LNCaP clone FGC (cell line): Measurements from ENCODE around the gene RIMS3.

Experiments used
- DNase-seq: peaks from one replicate; pipeline ENCODE4 v3.0.0-alpha.2; 2011; ENCODE audit warnings: low read depth
- H3K4me3 ChIP-seq: 2 replicates; pipeline ENCODE4 v1.5.1; 2011; ENCODE audit warnings: mild to moderate bottlenecking, low read depth, low read length, control low read depth
- TF ChIP-seq, protein P1 (sequence below): IDR thresholded peaks from 2 replicates; pipeline ENCODE4 v1.5.1; 2012; ENCODE audit warnings: mild to moderate bottlenecking; ENCODE audit not compliant: control insufficient read depth, insufficient read depth; ENCODE audit errors: extremely low read depth

The RIMS3 gene

GRCh38 chr1:40665335-40666171, at the start of gene RIMS3:
Gene RIMS3, minus strand, starts transcription at chr1:40665682. Its CDS starts 23,757 bp downstream, at chr1:40641925.
- DNase-seq, result no peak
- H3K4me3 ChIP-seq, result peak within 1 kb of the TSS; percentile 47
- TF ChIP-seq, protein P1, sequence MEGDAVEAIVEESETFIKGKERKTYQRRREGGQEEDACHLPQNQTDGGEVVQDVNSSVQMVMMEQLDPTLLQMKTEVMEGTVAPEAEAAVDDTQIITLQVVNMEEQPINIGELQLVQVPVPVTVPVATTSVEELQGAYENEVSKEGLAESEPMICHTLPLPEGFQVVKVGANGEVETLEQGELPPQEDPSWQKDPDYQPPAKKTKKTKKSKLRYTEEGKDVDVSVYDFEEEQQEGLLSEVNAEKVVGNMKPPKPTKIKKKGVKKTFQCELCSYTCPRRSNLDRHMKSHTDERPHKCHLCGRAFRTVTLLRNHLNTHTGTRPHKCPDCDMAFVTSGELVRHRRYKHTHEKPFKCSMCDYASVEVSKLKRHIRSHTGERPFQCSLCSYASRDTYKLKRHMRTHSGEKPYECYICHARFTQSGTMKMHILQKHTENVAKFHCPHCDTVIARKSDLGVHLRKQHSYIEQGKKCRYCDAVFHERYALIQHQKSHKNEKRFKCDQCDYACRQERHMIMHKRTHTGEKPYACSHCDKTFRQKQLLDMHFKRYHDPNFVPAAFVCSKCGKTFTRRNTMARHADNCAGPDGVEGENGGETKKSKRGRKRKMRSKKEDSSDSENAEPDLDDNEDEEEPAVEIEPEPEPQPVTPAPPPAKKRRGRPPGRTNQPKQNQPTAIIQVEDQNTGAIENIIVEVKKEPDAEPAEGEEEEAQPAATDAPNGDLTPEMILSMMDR, result peak; percentile 26; the same call in 1 of the 2 replicates

- TF ChIP-seq, protein P1, result no peak
Observed at GRCh38 chr1:40712997-40713396, 47.5 kb upstream of the RIMS3 start.

DNA sequence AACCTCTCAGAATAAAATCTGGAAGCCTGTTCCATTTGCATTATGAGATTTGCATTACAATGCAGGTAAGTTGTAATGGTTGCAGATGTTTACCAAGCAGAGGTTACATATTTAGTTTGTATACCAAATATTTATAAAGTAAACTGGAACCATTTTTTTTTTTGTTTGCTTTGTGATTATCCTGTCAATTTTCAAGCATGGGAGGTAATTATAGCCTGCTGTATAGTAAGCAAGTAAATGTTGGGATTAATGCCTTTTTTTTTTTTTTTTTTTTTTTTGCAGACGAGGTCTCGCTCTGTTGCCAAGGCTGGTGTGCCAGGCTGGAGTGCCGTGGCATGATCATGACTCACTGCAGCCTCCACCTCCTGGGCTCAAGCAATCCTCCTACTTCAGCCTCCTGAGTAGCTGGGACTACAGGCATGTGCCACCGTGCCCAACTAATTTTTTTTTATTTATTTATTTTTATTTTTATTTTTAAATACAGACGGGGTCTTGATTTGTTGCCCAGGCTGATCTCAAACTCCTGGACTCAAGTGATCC, 47.0 kb upstream of the RIMS3 start:
- H3K4me3 ChIP-seq, result no peak overlapping the region
- TF ChIP-seq, protein P1, result no peak
- DNase-seq, result peak; percentile 86

More at GRCh38 chr1:40712997-40713396, 47.5 kb upstream of the RIMS3 start:
- no peak overlapping the region for H3K4me3 ChIP-seq
- no peak for DNase-seq

- TF ChIP-seq, protein P1, result no peak
- no peak for DNase-seq
- no peak overlapping the region for H3K4me3 ChIP-seq
Observed at GRCh38 chr1:40711465-40712404, 46.3 kb upstream of the RIMS3 start.

DNA sequence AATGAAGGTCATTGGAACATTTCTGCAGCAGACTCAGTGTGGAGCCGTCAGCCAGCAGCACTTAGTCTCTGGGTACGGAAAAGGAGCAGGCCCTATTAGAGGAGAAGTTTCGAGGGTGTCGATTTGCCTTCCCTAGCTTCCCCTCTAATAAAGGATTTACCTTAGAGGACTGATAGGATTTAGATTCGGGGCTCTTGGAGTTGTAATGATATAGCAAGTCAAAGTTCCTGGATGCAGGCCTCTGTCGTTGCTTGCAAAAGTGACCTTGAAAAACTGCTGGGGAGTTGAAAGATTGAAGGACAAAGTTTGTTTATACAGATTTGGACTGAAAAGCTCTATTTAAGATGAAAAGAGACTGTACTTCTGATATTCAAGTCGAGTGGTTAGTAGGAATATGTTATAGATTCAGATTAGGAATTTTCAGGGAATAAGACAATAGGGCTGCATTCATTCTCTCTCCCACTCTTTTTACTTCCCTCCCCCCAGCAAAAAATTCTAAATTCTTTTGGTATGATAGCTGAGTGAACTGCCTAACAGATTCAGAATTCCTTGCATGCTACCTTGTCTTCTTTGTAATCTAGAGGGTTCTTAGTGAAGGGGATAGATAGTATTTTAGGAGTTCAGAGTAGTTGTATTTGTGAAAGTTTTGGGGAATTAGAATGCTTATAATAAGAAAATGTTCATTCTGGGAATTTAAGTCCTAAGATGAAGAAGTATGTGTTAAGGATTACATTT, 45.3 kb upstream of the RIMS3 start:
- TF ChIP-seq, protein P1, result no peak
- no peak for DNase-seq
- no peak overlapping the region for H3K4me3 ChIP-seq

DNA sequence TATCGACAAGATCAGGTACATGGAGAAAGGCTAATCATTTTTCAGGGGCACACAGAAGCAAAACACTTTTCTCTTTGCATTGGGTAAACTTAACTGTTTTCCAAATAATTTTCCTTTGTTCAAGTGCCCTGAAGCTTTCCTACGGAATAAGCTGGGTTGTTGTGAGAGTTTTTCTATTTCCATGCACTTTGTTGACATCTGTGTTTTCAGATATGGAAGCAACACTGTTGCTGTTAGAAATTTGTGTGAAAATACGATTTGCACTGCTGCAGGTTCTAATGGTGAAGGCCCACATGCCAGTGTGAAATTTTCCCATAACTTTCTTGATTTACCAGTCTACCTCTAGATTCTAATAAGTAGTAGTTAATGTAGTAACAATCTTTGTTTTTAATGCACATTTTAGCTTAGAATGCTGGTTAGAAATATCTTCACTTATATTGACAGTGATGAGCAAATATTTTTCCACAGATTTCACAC, 44.4 kb upstream of the RIMS3 start:
- no peak for DNase-seq
- no peak overlapping the region for H3K4me3 ChIP-seq
- TF ChIP-seq, protein P1, result no peak
